GM18517 (cell line): ENCODE results near the gene UBTD2.
"Not testable (repeated sequence)": the region's sequence is repeated elsewhere in the genome, so short reads cannot be mapped to it uniquely, and the experiment has no call there.

Experiments used
- ATAC-seq: cut with Tn5 transposase; IDR thresholded peaks from one replicate; pipeline ENCODE4 v1.9.1; 2021; ENCODE audit warnings: mild to moderate bottlenecking, moderate library complexity; ENCODE audit not compliant: unreplicated experiment

Gene UBTD2

DNA sequence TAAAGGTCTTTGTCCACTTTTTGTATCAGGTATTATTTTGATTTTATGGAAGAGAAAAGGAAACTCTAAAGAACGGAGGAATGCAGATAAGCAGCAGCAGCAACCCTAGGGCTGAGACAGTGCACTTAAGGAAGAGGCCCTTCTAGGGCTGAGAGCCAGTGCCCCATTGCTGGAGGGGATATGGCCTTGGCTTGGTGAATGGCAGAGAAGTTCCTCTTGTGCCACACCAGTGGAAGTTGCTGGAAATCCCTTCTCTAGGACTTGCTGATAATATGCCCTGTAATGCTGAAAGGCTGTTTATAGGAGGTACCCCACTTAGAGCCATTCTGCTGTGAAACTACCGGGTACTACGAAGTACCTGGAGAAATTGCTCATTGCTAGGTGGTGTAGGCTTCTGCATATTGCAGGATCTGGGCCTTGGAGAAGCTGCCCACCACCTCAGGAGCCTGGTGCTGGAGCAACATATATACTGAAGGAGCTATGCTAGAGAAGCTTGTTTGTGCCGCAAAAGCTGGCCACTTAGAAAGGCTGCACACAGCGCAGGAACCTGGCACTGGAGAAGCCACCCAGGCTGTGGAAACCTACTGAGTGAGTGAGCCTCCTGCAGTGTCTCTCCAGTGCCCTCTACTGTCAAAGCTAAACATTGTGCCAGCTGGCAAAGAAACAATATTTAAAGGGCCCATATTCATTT lies 9.6 kb upstream of the UBTD2 start:
- ATAC-seq = peak; percentile 88

DNA sequence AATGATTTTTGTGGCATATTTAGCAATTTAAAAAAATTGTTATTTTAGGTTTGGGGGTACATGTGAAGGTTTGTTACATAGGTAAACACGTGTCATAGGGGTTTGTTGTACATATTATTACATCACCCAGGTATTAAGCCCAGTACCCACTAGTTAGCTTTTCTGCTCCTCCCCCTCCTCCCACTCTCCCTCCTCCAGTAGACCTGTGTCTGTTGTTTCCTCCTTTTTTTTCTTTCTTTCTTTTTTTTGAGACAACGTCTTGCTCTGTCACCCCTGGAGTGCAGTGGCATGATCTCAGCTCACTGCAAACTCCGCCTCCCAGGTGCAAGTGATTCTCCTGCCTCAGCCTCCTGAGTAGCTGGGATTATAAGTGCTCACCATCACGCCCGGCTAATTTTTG lies 8.3 kb upstream of the UBTD2 start:
- ATAC-seq = not testable (repeated sequence)

DNA sequence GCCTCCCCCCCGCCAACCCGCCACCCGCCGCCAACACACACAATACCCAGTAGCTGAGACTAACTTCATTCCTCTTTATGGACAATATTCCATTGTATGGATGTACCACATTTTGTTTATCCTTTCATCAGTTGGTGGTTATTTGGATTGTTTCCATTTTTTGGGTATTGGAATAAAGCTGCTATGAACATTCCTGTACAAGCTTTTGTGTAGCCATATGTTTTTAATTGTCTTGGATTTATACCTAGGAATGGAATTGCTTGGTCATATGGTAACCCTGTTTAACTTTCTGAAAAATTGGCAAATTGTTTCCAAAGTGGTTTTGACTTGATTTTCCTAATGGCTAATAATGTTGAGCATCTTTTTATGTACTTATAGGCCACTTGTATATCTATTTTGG lies 4.9 kb upstream of the UBTD2 start:
- ATAC-seq = no peak

DNA sequence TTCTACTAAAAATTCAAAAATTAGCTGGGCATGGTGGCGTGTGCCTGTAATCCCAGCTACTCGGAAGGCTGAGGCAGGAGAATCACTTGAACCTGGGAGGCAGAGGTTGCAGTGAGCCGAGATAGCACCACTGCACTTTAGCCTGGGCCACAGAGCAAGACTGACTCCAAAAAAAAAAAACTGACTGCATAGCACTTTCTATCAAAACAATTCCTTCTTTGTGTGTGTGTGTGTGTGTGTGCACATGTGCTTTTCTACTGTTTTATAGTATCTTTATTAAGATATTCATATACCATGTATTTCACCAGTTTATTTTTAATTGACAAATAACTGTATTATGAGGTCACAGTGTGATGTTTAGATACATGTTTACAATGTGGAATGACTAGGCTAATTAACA lies 3.6 kb upstream of the UBTD2 start:
- not testable (repeated sequence) for ATAC-seq

DNA sequence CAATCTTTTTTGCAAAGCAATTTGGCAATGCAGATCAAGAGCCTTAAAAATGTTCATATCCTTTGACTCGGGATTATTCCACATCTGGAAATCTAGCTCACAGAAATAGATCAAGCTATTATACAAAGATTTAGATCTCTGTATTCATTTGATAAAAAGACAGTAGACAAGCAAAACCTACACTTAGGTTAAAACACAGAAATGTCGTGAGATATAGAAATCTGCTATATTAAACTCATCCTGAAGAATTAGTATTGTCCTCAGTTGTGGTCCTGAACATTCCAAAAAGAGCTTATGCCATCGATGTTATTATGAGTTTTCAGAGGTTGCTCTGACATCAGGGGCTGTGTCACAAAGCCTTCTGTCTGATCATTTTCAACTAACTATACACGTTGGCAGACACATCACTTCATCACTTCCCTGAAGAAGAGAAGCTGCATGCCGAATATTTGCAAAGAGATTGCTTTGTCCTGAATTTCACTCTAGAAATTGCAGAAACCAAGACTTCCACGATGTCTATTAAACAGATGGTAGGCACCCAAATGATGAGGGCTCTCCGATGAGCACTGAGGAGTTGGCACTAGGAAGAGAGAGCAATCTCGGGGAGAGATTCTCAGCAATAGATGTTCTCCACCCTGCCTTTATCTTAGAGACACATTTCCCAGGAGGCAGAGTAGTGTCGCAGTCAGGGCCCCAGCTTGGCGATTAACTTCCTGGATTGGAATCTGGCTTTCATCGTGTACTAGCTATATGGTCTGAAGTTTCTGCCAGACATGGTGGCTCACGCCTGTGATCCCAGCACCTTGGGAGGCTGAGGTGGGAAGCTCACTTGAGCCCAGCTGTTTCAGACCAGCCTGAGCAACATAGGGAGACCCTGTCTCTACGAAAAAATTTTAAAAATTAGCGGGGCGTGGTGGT lies 1.9 kb upstream of the UBTD2 start:
- no peak for ATAC-seq

DNA sequence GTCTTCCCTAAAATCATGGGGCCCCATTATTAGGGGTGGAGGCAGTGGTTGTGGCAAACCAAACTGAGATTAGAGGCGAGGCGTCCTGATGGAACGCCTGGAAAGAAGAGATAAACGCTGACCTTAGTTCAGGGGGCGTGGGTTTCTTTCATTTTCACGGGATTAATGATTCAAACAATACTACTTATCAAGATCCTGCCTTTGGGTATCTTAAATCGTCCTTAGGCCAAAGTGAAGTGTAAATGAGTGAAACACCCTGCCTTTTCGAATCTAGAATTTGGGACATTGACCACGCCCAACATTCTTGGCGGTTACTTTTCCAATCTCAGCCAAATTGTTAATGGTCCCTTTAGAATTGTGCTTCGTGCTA lies 1.0 kb upstream of the UBTD2 start:
- no peak for ATAC-seq

DNA sequence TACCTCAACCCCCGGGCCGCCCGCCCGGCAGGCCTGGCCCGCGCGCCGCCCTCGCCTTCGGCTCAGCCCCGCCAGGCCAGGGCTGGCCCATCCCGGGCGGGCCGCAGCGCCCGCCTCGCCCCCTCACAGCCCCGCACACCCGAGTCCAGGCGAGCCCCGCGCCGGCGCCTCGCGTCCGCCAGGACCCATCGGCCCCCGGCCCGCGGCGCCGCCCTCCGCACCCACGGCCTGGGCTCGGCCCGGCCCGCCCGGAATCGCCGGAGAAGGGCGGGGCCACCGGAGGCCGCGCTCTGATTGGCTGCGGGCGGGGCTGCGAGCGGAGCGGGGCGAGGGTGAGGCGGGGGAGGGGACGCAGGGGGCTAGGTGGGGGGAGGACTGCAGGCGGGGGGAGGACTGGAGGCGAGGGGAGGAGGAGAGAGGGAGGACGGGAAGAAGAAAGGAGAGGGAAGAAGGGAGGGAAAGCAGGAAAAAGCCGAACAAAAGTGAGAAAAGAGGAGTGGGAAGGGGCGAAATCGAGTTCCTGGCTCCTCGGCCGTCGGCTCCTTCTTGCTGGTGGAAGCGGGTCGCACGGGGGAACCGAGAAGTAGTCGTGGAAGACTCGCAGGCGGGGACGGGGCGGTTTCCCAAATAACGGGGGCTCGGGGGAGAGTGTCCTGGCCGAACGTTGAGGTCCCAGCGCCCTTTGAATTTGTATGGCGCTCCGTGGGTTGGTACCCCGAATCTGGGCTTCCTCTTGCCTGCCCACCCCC lies 472 bp upstream of the UBTD2 start:
- peak; percentile 70 for ATAC-seq

DNA sequence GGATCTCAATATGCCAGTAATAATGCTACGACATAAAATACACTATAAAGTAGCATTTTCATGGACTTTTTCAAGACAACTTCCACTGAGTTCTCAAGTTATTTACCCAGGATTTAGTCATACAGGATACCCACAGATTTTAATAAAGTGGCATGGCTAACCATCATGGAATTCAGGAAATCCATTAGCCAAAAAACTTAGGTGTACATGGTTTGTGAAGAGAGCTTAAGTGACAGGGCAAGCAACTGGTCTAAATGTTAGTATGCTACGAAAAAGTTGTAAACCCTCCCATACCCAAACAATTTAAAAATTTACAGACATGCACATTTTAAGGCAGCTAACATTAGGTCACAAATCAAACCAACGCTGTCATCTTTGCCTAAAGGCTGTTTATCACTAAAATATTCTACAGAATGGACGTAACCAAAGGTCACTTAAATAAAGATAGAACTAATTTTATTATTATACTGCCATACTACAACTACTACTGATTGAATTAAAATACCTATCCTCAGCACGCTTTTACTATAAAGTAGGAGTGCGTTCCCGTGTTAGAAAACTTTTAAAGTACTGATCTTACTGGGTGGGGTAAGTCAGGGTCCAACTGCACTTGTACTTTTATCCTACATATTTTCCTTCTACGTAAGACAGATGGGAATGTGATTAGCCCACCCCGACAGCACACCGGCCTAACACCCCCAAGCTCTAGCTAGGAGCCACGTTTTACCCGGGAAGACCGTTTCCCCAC lies 1.1 kb downstream of the UBTD2 start:
- ATAC-seq = no peak

DNA sequence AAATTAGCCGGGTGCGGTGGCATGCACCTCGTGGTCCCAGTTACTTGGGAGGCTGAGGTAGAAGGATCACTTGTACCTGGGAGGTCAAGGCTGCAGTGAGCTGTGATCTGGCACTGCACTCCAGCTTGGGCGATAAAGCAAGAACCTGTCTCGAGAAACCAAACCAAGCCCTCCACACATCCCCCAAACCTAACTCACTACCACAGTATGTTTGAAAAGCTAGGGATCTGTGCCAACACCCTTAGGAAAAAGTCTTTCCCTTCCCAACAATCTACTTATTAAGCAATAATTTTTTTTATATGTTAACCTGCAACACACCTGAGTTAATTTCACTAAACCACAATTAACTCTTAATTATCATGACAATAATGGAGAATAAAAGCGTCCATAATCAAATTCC lies 2.2 kb downstream of the UBTD2 start:
- ATAC-seq = no peak

DNA sequence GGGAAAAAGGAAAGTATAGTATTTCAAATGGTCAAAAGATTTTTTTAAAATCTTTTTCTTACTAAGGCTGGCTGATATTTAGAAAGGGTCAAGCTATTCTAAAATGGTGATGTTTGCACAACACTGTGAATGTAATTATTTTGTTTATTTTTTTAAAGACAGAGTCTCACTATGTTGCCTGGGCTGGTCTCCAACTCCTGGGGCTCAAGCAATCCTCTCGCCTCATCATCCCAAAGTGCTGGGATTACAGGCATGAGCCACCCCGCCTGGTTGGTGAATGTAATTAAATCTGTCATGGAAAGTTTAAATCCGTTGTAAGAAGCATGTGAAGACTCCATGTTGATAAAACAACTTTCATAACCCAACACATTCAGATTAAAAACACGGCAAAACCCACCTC lies 2.6 kb downstream of the UBTD2 start:
- ATAC-seq = no peak

DNA sequence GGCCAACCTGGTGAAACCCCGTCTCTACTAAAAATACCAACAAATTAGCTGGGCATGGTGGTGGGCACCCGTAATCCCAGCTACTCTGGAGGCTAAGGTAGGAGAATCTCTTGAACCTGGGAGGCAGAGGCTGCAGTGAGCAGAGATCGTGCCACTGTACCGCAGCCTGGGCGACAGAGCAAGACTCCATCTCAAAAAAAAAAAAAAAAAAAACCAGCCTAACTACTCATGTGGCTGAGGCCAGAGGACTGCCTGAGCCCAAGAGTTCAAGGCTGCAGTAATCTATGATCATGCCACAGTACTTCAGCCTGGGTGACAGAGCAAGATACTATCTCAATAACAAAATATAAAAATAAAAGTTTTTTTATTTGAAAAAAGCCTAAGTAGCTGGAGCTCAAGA lies 3.2 kb downstream of the UBTD2 start:
- no peak for ATAC-seq

DNA sequence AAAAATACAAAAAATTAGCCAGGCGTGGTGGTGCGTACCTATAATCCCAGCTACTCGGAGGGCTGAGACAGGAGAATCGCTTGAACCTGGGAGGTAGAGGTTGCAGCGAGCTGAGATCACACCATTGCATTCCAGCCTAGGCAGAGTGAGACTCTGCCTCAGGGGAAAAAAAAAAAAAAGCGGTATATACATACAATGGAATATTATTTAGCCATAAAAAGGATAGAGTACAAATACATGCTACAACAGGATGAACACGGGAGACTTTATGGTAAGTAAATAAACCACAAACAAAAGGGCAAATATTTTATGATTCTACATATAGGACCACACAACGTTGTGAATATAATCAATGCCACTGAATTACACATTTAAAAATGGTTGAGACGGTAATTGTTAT lies 5.2 kb downstream of the UBTD2 start:
- ATAC-seq = no peak

DNA sequence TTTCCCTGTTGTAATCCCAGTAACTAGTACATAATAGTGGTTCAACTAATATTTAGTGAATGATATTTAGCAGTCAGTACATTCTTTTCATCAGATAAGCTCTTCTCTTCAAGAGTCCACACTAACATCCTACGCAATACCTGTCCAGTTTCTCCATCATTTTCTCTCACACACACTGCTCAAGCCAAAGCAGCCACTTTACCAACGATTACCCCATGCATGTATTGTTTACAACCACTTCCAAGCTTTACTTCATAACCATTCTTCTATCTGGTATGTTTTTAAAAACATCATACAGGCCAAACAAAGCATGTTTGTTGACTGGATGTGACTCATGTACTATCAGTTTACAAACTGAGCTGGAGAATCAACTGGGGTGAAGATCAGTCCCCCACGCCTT lies 7.3 kb downstream of the UBTD2 start:
- ATAC-seq = no peak

DNA sequence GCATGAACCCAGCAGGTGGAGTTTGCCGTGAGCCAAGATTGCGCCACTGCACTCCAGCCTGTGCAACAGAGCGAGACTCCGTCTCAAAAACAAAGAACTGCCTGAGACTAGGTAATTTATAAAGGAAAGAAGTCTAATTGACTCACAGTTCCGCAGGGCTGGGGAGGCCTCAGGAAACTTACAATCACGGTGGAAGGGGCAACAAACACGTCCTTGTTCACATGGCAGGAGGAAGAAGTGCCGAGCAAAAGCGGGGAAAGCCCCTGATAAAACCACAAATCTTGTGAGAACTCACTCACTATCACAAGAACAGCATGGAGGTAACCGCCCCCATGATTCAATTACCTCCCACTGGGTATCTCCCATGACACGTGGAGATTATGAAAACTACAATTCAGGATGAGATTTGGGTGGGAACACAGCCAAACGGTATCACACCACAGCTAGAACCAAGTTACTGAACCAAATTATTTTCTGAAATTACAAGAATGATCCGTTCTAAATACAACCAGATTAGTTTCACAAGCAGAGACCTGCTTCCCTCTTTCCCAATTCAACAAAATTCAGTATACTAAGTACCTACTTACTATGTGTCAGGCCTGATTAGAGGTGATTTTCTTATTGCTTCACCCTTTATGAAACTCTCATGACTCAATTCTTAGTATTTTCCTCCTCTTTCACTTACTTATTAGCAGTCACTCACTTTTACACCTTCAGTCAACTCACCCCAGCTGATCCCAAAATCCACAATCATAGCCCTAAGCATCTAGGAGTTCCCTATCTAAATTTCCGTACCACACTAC lies 8.4 kb downstream of the UBTD2 start:
- no peak for ATAC-seq

DNA sequence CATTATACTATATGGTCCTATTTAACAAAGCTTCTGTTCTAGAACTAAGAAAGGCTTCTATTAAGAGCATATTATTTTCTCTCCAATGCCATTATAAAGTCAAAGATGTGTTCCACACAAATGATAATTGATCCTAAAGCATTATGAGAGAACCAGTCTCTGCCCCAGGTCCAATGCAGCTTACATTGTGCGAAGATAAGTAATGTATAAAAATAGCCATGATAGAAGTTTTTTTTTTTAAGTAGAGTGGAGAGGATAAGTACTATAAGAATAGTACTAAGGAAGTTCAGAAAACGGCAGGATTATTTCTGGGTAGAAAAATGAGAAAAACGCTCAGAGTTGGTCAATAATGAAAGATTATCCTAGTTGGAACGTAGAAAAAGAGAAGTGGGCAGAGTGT lies 15.6 kb downstream of the UBTD2 start:
- no peak for ATAC-seq

DNA sequence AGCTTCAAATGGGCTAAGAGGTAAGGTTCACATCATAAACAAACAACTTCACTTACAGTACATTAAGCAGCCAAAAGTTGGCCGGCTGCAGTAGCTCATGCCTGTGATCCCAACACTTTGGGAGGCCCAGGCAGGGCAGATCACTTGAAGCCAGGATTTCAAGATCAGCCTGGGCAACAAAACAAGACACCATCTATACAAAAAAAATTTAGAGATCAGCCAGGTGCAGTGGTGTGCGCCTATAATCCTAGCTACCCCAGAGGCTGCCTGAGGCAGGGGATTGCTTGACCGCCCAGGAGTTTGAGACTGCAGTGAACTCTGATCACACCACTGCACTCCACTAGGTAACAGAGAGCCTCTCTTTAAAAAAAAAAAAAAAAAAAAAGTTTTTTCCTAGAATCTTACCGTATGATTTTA lies 16.9 kb downstream of the UBTD2 start:
- ATAC-seq = no peak

DNA sequence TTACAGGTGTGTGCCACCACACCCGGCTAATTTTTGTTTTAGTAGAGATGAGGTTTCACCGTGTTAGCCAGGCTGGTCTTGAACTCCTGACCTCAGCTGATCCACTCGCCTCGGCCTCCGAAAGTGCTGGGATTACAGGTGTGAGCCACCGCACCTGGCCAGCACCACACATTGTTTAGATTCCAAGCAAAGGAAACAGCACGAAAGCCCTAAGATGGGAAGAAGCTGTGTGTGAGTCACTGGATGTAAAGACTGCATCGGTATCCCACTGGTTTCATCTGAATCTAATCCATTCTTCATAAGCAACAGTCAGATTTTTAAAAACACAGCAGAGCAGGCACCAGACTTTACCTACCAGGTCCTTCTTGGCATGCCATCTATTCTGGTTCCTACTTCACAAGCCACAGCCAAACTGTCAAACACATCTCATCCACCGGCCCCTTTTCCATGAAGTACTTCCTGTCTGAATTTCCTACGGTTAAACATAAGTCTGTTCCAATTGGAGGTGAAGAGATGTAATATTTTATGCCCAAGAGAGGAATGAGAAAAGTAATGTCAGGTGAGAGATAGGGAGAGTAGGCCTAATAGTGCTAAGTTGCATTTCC lies 17.4 kb downstream of the UBTD2 start:
- no peak for ATAC-seq

DNA sequence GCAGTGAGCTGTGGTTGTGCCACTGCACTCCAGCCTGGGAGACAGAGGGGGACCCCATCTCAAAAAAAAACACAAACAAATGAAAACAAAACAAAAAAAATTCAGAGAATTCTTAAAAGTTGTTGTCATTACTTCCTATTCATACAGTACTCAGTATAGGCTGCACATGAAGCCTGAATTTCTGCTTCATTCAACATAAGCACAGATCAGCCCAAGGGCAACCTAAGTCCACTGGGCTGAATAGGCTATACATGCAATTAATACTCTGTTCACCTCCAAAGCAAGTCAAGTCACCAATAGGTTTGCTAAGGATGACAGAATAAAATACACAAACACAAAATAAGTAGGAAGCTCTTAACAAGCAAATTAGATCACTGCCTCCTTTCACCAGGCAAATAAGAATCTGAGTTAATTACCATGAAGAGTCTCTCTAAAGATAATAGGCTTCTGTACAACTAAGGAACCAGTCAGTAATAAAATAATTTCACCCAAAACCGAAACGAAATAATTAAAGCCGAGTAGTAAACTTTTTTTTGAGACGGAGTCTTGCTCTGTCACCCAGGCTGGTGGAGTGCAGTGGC lies 18.7 kb downstream of the UBTD2 start:
- no peak for ATAC-seq

DNA sequence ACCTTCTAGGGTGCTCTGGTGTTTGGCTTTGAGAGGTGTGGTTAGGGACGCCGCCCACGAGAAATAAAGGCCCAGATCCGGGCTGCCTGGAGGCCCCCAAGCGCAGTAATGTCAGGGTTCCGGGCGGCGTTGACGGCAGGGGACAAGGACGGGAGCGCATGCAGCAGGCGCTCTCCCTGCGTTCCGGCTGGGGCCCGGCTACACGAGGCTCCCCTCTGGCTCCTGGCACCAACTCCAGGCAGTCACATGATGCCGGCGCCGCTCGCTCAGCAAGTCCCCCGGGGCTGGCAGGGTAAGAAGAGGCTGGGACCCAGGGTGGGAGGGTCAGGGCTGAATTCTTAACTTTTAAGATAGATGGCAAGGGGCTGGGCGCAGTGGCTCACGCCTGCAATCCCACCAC lies 28.1 kb downstream of the UBTD2 start:
- no peak for ATAC-seq
